GM06990 (cell line): Measurements from ENCODE around the gene AHCYL1.

Source experiments
- DNase-seq: peaks from one replicate; pipeline ENCODE4 v3.0.0-alpha.2; 2011; ENCODE audit not compliant: insufficient read length; ENCODE audit errors: extremely low read depth
- H3K27me3 ChIP-seq: replicated peaks from 2 replicates; pipeline ENCODE4 v1.6.0; 2011; ENCODE audit warnings: low read length; ENCODE audit not compliant: control insufficient read depth, insufficient read depth
- H3K36me3 ChIP-seq: 2 replicates; pipeline ENCODE4 v1.5.1; 2011; ENCODE audit warnings: low read length; ENCODE audit not compliant: control insufficient read depth, insufficient read depth
- H3K4me3 ChIP-seq: replicated peaks from 2 replicates; pipeline ENCODE4 v1.5.1; 2011; ENCODE audit warnings: low read depth, mild to moderate bottlenecking, control low read depth, low read length
- CTCF ChIP-seq: IDR thresholded peaks from 2 replicates; pipeline ENCODE4 v1.5.1; 2011; ENCODE audit warnings: low read length, control low read depth, mild to moderate bottlenecking, inconsistent platforms; ENCODE audit not compliant: insufficient read depth, poor library complexity, severe bottlenecking

The AHCYL1 gene

GRCh38 chr1:110064576-110065337 lies 80.2 kb downstream of the AHCYL1 start:
- Histone ChIP-seq H3K36me3 (peaks cover 2% of the 10 kb centered on the region; the same call in 1 of the 2 replicates), H3K4me3 (no peak overlapping the region), H3K27me3 (peaks cover 2% of the 10 kb centered on the region; the same call in 1 of the 2 replicates)
- DNase-seq = no peak
- TF ChIP-seq CTCF = no peak

GRCh38 chr1:110065841-110066240 lies 81.3 kb downstream of the AHCYL1 start:
- no peaks in the 10 kb centered on the region for H3K36me3 ChIP-seq
- H3K4me3 ChIP-seq = no peak overlapping the region
- peaks cover 2% of the 10 kb centered on the region; the same call in 1 of the 2 replicates for H3K27me3 ChIP-seq
- DNase-seq = no peak
- TF ChIP-seq CTCF = no peak

GRCh38 chr1:110067479-110067892 lies 82.9 kb downstream of the AHCYL1 start:
- no peaks in the 10 kb centered on the region for H3K36me3 ChIP-seq
- H3K4me3 ChIP-seq = no peak overlapping the region
- DNase-seq = no peak
- H3K27me3 ChIP-seq = peaks cover 5% of the 10 kb centered on the region; the same call in 1 of the 2 replicates
- no peak for TF ChIP-seq CTCF

- H3K36me3 ChIP-seq = no peaks in the 10 kb centered on the region
- no peak overlapping the region for H3K4me3 ChIP-seq
- no peak for DNase-seq
- no peak for TF ChIP-seq CTCF
- peaks cover 5% of the 10 kb centered on the region; the same call in 1 of the 2 replicates for H3K27me3 ChIP-seq
These were observed 83.5 kb downstream of the AHCYL1 start for GRCh38 chr1:110067893-110068645.

- DNase-seq = no peak
- H3K27me3 ChIP-seq = peaks cover 5% of the 10 kb centered on the region; the same call in 1 of the 2 replicates
- no peaks in the 10 kb centered on the region for H3K36me3 ChIP-seq
- no peak for TF ChIP-seq CTCF
- no peak overlapping the region for H3K4me3 ChIP-seq
These were observed 84.3 kb downstream of the AHCYL1 start for GRCh38 chr1:110068646-110069403.
